GM12878 (cell line): ENCODE measurements around the gene EFCC1.

Experiments used
- HCFC1 ChIP-seq: fragments of 150-350 bp; IDR thresholded peaks from 2 replicates; pipeline ENCODE4 v1.6.1; 2014; ENCODE audit warnings: low read length
- MEF2B ChIP-seq: fragments of 450-650 bp; IDR thresholded peaks from 2 replicates; pipeline ENCODE4 v1.6.1; 2018; ENCODE audit warnings: mild to moderate bottlenecking, moderate library complexity; ENCODE audit not compliant: partially characterized antibody, poor library complexity, severe bottlenecking
- POLR2AphosphoS5 ChIP-seq: IDR thresholded peaks from 2 replicates; pipeline ENCODE4 v1.6.1; 2011; ENCODE audit warnings: mild to moderate bottlenecking, low read length, inconsistent platforms
- REST ChIP-seq: IDR thresholded peaks from 2 replicates; pipeline ENCODE4 v1.6.1; 2012; ENCODE audit warnings: mild to moderate bottlenecking, low read depth, low read length
- SMC3 ChIP-seq: IDR thresholded peaks from 2 replicates; pipeline ENCODE4 v1.6.1; 2011; ENCODE audit warnings: low read length, improper control_type of control experiment, borderline replicate concordance
- TBL1XR1 ChIP-seq: IDR thresholded peaks from 2 replicates; pipeline ENCODE4 v1.6.1; 2012; ENCODE audit warnings: low read depth, low read length, improper control_type of control experiment
- YBX1 ChIP-seq: fragments of 450-650 bp; IDR thresholded peaks from 2 replicates; pipeline ENCODE4 v1.6.1; 2016; ENCODE audit warnings: antibody characterized with exemption
- ZNF274 ChIP-seq: IDR thresholded peaks from one replicate; pipeline ENCODE4 v1.8.0; 2011; ENCODE audit not compliant: insufficient read length, insufficient read depth
- TF ChIP-seq, protein P1 (sequence below): IDR thresholded peaks from 2 replicates; pipeline ENCODE4 v1.6.1; 2012; ENCODE audit warnings: low read length, inconsistent platforms
- TF ChIP-seq, protein P2 (sequence below): fragments of 450-650 bp; IDR thresholded peaks from 2 replicates; pipeline ENCODE4 v1.6.1; 2017; ENCODE audit warnings: mild to moderate bottlenecking

DNA sequence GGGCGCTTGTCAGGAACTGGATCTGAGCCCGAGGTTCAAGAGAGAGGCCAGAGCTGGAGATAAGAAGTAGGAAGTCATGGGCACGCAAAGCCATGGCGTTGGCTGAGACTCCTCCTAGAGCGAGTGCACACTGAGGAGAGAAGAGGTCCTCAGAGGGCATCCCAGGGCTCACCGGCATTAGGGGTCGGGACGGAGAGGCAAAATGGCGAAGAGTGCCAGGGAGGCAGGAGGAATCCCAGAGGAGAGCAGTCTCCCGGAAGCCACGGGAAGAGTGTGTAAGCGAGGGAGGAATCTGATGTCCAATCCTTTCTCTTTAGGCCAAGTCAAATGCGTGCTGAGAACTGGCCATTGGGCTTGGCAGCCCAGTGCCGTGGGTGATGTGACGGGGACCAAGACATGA lies 24.0 kb downstream of the EFCC1 start:
- TF ChIP-seq ZNF274 (no peak), HCFC1 (no peak), TBL1XR1 (no peak), SMC3 (no peak), REST (no peak), POLR2AphosphoS5 (no peak), MEF2B (no peak), YBX1 (no peak)
- TF ChIP-seq, protein P1, sequence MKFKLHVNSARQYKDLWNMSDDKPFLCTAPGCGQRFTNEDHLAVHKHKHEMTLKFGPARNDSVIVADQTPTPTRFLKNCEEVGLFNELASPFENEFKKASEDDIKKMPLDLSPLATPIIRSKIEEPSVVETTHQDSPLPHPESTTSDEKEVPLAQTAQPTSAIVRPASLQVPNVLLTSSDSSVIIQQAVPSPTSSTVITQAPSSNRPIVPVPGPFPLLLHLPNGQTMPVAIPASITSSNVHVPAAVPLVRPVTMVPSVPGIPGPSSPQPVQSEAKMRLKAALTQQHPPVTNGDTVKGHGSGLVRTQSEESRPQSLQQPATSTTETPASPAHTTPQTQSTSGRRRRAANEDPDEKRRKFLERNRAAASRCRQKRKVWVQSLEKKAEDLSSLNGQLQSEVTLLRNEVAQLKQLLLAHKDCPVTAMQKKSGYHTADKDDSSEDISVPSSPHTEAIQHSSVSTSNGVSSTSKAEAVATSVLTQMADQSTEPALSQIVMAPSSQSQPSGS = no peak
- TF ChIP-seq, protein P2, sequence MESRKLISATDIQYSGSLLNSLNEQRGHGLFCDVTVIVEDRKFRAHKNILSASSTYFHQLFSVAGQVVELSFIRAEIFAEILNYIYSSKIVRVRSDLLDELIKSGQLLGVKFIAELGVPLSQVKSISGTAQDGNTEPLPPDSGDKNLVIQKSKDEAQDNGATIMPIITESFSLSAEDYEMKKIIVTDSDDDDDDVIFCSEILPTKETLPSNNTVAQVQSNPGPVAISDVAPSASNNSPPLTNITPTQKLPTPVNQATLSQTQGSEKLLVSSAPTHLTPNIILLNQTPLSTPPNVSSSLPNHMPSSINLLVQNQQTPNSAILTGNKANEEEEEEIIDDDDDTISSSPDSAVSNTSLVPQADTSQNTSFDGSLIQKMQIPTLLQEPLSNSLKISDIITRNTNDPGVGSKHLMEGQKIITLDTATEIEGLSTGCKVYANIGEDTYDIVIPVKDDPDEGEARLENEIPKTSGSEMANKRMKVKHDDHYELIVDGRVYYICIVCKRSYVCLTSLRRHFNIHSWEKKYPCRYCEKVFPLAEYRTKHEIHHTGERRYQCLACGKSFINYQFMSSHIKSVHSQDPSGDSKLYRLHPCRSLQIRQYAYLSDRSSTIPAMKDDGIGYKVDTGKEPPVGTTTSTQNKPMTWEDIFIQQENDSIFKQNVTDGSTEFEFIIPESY = no peak
